Measurements from ENCODE around the gene TMEM145. TPM values are rescaled to one million over a fixed set of nuclear protein-coding genes. Genes with fewer than 3 reads are reported as not detected.

The TMEM145 gene
- total RNA-seq, 4 donors from 2014 or later: not detected

DNA sequence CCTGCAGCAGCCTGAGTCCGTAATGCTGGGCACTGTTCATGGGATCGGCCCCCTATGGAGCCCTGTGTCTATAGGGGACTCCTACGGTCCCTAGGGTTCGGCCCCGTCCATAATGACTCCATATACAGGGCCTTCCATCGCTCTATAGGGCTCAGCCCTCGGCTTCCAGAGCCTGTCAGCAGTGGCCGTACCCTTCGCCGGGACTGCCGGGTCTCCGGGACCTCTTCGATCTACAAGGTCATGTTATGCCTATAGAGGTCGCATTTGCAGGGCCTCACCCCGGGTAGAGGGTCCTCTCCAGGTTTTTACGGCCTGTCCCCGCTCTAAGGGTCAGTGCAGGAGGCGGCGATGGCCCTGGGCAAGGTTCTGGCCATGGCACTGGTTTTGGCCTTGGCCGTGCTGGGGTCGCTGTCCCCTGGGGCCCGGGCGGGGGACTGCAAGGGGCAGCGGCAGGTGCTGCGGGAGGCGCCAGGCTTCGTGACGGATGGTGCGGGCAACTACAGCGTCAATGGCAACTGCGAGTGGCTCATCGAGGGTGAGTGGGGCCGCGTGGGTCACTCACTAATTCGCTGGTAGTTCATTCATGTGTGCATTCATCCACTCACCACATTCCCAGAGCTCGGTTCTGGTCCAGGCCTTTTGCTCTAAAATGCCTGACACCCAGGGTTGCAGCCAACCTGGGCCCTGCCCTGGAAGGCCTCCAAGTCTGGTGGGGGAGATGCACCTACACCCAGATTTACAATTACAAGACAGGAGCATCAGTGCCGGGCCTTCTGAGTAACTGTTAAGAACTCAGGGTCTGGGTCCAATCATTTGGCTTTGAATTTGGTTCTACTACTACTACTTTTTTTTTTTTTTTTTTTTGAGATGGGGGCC is 13.0 kb downstream of the TMEM145 start:
- H3K27ac ChIP-seq: peak overlapping the region; percentile 73 to 88 (median 86)
- H3K4me1 ChIP-seq: peaks cover 23 to 39% (median 27%) of the 10 kb centered on the region in 4 donors
- no peak for TF ChIP-seq POLR2A (IDR thresholded peaks at IDR 0.05)
- TF ChIP-seq, protein P1, sequence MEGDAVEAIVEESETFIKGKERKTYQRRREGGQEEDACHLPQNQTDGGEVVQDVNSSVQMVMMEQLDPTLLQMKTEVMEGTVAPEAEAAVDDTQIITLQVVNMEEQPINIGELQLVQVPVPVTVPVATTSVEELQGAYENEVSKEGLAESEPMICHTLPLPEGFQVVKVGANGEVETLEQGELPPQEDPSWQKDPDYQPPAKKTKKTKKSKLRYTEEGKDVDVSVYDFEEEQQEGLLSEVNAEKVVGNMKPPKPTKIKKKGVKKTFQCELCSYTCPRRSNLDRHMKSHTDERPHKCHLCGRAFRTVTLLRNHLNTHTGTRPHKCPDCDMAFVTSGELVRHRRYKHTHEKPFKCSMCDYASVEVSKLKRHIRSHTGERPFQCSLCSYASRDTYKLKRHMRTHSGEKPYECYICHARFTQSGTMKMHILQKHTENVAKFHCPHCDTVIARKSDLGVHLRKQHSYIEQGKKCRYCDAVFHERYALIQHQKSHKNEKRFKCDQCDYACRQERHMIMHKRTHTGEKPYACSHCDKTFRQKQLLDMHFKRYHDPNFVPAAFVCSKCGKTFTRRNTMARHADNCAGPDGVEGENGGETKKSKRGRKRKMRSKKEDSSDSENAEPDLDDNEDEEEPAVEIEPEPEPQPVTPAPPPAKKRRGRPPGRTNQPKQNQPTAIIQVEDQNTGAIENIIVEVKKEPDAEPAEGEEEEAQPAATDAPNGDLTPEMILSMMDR (IDR thresholded peaks at IDR 0.05): peak in 3 of 5 experiments; percentile 19 to 29 (median 29)
- intact Hi-C loops (cut with DNase I; ENCODE audit: low total_unique reads) (loop anchor here (10.0 kb wide), 1 partner anchor 191 kb away; the partner anchor contains the start of gene POU2F2), in situ Hi-C loops (cut with MboI; ENCODE audit: low pct_ligation_motif_present in 1 of 4, low pct_unique_long_range_greater_than_20kb in 1 of 4, low sequenced_read_pairs in 3 of 4) (loop anchor here in 2 of 4 donors (10.0 kb wide), 2 partner anchors 191 to 211 kb away; partner anchors contain the start of gene POU2F2 (in 1 of the 2))
- H3K9me3 ChIP-seq: no peaks in the 10 kb centered on the region
- peaks cover 36% of the 10 kb centered on the region for H3K27me3 ChIP-seq
- H3K36me3 ChIP-seq: no peaks in the 10 kb centered on the region
- WGBS, 2 donors (ENCODE audit: low coverage in 1 of 2): 5 to 33% methylated on average over 1 to 35 of the region's 37 CpGs
- H3K4me3 ChIP-seq: peak overlapping the region; percentile 49 to 96 (median 86)
- DNase-seq: no peak

DNA sequence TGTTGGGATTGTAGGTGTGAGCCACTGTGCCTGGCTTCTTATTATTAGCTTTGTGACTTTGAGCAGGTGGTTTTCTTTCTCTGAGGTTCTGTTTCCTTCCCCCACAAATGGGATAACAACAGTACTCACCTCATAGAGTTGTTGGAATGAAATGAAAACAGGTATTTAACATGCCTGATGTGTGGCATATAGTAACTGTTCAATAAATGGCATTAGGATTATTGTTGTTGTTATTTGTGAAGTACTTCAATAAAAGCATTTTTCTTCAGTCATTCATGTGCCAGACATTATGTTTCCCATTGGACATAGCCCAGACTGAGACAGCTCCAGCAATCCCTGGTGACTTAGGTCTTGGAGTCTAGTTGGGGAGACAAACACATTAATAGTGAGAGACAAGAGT is 13.9 kb downstream of the TMEM145 start:
- intact Hi-C loops (cut with DNase I; ENCODE audit: low total_unique reads): loop anchor here (10.0 kb wide), 1 partner anchor 192 kb away; the partner anchor contains the start of gene POU2F2
- Histone ChIP-seq H3K36me3 (no peaks in the 10 kb centered on the region), H3K4me3 (peak overlapping the region in 1 of 4 donors; percentile 93), H3K27me3 (peaks cover 30% of the 10 kb centered on the region), H3K27ac (no peak overlapping the region), H3K9me3 (no peaks in the 10 kb centered on the region), H3K4me1 (peaks cover 23 to 39% (median 27%) of the 10 kb centered on the region in 4 donors)
- TF ChIP-seq EP300 (IDR thresholded peaks at IDR 0.05; ENCODE audit: low read depth) (no peak), POLR2AphosphoS5 (IDR thresholded peaks at IDR 0.05) (no peak), POLR2A (IDR thresholded peaks at IDR 0.05) (no peak)
- TF ChIP-seq, protein P1 (IDR thresholded peaks at IDR 0.05): no peak
- no peak for DNase-seq
- in situ Hi-C loops (cut with MboI; ENCODE audit: low pct_ligation_motif_present in 1 of 4, low pct_unique_long_range_greater_than_20kb in 1 of 4, low sequenced_read_pairs in 3 of 4): loop anchor here in 2 of 4 donors (10.0 kb wide), 2 partner anchors 192 to 212 kb away; partner anchors contain the start of gene POU2F2 (in 1 of the 2)

DNA sequence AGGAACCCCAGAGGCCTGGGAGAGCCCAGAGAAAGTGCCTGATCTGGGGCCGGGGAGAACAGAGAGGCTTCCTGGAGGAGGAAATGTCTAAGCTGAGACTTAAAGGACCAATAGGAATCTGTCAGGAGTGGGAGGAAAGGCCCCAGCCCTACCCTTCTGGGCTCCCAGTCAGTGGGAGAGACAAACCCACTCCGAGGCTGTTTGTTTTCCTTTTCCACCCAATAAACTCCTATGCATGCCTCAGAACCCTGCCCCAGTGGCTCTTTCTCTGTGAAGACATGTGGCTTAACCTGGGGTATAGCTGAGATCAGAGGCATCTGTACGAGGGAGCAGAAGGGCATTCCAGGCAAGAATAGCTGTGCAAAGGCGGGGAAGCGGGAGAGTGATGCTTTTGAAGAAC is 14.3 kb downstream of the TMEM145 start:
- Histone ChIP-seq H3K36me3 (no peaks in the 10 kb centered on the region), H3K27ac (no peak overlapping the region), H3K4me1 (peaks cover 23 to 39% (median 27%) of the 10 kb centered on the region in 4 donors), H3K27me3 (peaks cover 26% of the 10 kb centered on the region), H3K9me3 (no peaks in the 10 kb centered on the region), H3K4me3 (no peak overlapping the region)
- 91% methylated on average over 5 of the region's 5 CpGs; no CpG with 5 or more reads in 1 of the 2 donors for WGBS, 2 donors (ENCODE audit: low coverage in 1 of 2)
- in situ Hi-C loops (cut with MboI; ENCODE audit: low pct_ligation_motif_present in 1 of 4, low pct_unique_long_range_greater_than_20kb in 1 of 4, low sequenced_read_pairs in 3 of 4): loop anchor here in 2 of 4 donors (10.0 kb wide), 2 partner anchors 193 to 213 kb away; partner anchors contain the start of gene POU2F2 (in 1 of the 2)
- TF ChIP-seq EP300 (IDR thresholded peaks at IDR 0.05; ENCODE audit: low read depth): no peak
- TF ChIP-seq POLR2AphosphoS5 (IDR thresholded peaks at IDR 0.05): no peak
- TF ChIP-seq POLR2A (IDR thresholded peaks at IDR 0.05): no peak
- TF ChIP-seq, protein P1 (IDR thresholded peaks at IDR 0.05): no peak
- no peak for DNase-seq
- intact Hi-C loops (cut with DNase I; ENCODE audit: low total_unique reads): loop anchor here (10.0 kb wide), 1 partner anchor 193 kb away; the partner anchor contains the start of gene POU2F2

DNA sequence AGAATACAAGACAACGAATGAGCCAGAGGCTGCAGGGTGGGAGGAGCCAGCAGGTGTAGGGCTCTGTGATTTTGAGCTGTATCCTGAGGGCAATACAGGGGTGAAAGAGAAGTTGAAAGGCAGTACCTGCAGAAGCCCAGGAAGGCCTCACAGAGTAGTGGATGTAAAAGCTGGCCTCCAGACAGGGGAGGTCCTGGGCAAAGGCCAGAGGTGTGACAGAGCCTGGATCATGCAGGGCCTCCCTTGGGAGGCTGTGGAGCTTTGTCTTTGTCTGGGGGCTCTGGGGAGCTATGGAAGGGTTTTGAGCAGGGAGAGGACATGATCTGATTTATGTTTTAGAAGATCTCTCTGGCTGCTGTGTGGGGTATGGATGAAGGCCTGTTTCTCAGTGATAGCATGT is 15.0 kb downstream of the TMEM145 start:
- in situ Hi-C loops (cut with MboI; ENCODE audit: low pct_ligation_motif_present in 1 of 4, low pct_unique_long_range_greater_than_20kb in 1 of 4, low sequenced_read_pairs in 3 of 4): loop anchor here in 2 of 4 donors (10.0 kb wide), 2 partner anchors 193 to 213 kb away; partner anchors contain the start of gene POU2F2 (in 1 of the 2)
- Histone ChIP-seq H3K4me3 (no peak overlapping the region), H3K36me3 (no peaks in the 10 kb centered on the region), H3K27ac (no peak overlapping the region), H3K9me3 (no peaks in the 10 kb centered on the region), H3K27me3 (peaks cover 19% of the 10 kb centered on the region), H3K4me1 (peaks cover 23 to 39% (median 27%) of the 10 kb centered on the region in 4 donors)
- WGBS, 2 donors (ENCODE audit: low coverage in 1 of 2): 67 to 100% methylated on average over 1 of the region's 1 CpG
- DNase-seq: no peak
- intact Hi-C loops (cut with DNase I; ENCODE audit: low total_unique reads): loop anchor here (10.0 kb wide), 1 partner anchor 193 kb away; the partner anchor contains the start of gene POU2F2
- TF ChIP-seq EP300 (IDR thresholded peaks at IDR 0.05; ENCODE audit: low read depth) (no peak), POLR2AphosphoS5 (IDR thresholded peaks at IDR 0.05) (no peak), POLR2A (IDR thresholded peaks at IDR 0.05) (no peak)
- TF ChIP-seq, protein P1 (IDR thresholded peaks at IDR 0.05): no peak

All from transverse colon (tissue), 4 donors.